H9 (cell line): ENCODE data around the gene EFCAB11. TPM values are rescaled to one million over a fixed set of nuclear protein-coding genes. Genes with fewer than 3 reads are reported as not detected.

Experiments
- DNase-seq: peaks from one replicate; pipeline ENCODE4 v3.0.0-alpha.2; 2017
- H2AFZ ChIP-seq: one replicate; pipeline ENCODE4 v1.6.1; 2013; ENCODE audit warnings: mild to moderate bottlenecking, low read length, control low read depth, moderate library complexity
- H2AK5ac ChIP-seq: 2 replicates; pipeline ENCODE4 v1.6.1; 2013; ENCODE audit warnings: low read length, control low read depth, mixed read lengths; ENCODE audit not compliant: insufficient read length
- H2BK120ac ChIP-seq: one replicate; pipeline ENCODE4 v1.6.1; 2013; ENCODE audit warnings: low read depth, mild to moderate bottlenecking, low read length, control low read depth, inconsistent platforms; ENCODE audit not compliant: poor library complexity, severe bottlenecking
- H2BK12ac ChIP-seq: 2 replicates; pipeline ENCODE4 v1.6.1; 2013; ENCODE audit warnings: low read length, control low read depth, mixed read lengths, low read depth; ENCODE audit not compliant: insufficient read length
- H2BK15ac ChIP-seq: 2 replicates; pipeline ENCODE4 v1.6.1; 2013; ENCODE audit warnings: low read depth, low read length, control low read depth
- H2BK20ac ChIP-seq: one replicate; pipeline ENCODE4 v1.6.1; 2013; ENCODE audit warnings: low read depth, mild to moderate bottlenecking, low read length, control low read depth, inconsistent platforms; ENCODE audit not compliant: poor library complexity, severe bottlenecking
- H2BK5ac ChIP-seq: 2 replicates; pipeline ENCODE4 v1.6.1; 2013; ENCODE audit warnings: low read length, control low read depth, mixed read lengths; ENCODE audit not compliant: insufficient read length
- H3K14ac ChIP-seq: 2 replicates; pipeline ENCODE4 v1.6.1; 2013; ENCODE audit warnings: low read length, control low read depth; ENCODE audit not compliant: insufficient read depth
- H3K18ac ChIP-seq: 2 replicates; pipeline ENCODE4 v1.6.1; 2013; ENCODE audit warnings: low read depth, mild to moderate bottlenecking, mixed read lengths, low read length, control low read depth; ENCODE audit not compliant: insufficient read length
- H3K23ac ChIP-seq: 2 replicates; pipeline ENCODE4 v1.6.1; 2013; ENCODE audit warnings: low read length, control low read depth, mixed read lengths, low read depth; ENCODE audit not compliant: insufficient read length
- H3K23me2 ChIP-seq: 2 replicates; pipeline ENCODE4 v1.6.1; 2013; ENCODE audit warnings: low read depth, mild to moderate bottlenecking, mixed read lengths, low read length, control low read depth; ENCODE audit not compliant: insufficient read length, poor library complexity, severe bottlenecking
- H3K27ac ChIP-seq: 2 replicates; pipeline ENCODE4 v1.5.1; 2013; ENCODE audit warnings: low read length, control low read depth, mixed read lengths, low read depth; ENCODE audit not compliant: insufficient read length
- H3K27me3 ChIP-seq: 2 replicates; pipeline ENCODE4 v1.6.1; 2013; ENCODE audit warnings: low read length, control low read depth, inconsistent platforms; ENCODE audit not compliant: insufficient read depth
- H3K4ac ChIP-seq: 2 replicates; pipeline ENCODE4 v1.6.1; 2013; ENCODE audit warnings: low read depth, mild to moderate bottlenecking, control low read depth, inconsistent platforms, low read length, moderate library complexity
- H3K4me1 ChIP-seq: 2 replicates; pipeline ENCODE4 v1.6.1; 2013; ENCODE audit warnings: low read length, control low read depth, inconsistent platforms; ENCODE audit not compliant: insufficient read depth
- H3K4me2 ChIP-seq: 2 replicates; pipeline ENCODE4 v1.6.1; 2013; ENCODE audit warnings: low read length, control low read depth, mixed read lengths; ENCODE audit not compliant: insufficient read length, insufficient read depth
- H3K56ac ChIP-seq: 2 replicates; pipeline ENCODE4 v1.6.1; 2013; ENCODE audit warnings: low read depth, mild to moderate bottlenecking, mixed read lengths, low read length, control low read depth; ENCODE audit not compliant: insufficient read length
- H3K79me1 ChIP-seq: 2 replicates; pipeline ENCODE4 v1.6.1; 2013; ENCODE audit warnings: low read depth, mild to moderate bottlenecking, moderate library complexity, low read length, control low read depth, inconsistent platforms; ENCODE audit not compliant: insufficient read depth, poor library complexity, severe bottlenecking
- H3K79me2 ChIP-seq: 2 replicates; pipeline ENCODE4 v1.6.1; 2013; ENCODE audit warnings: low read length, control low read depth, inconsistent platforms; ENCODE audit not compliant: insufficient read depth
- H3K9ac ChIP-seq: 2 replicates; pipeline ENCODE4 v1.6.1; 2013; ENCODE audit warnings: low read length, control low read depth, mixed read lengths; ENCODE audit not compliant: insufficient read length; ENCODE audit errors: extremely low read depth
- H3K9me3 ChIP-seq: one replicate; pipeline ENCODE4 v1.6.1; 2013; ENCODE audit warnings: low read depth, low read length, inconsistent platforms; ENCODE audit not compliant: control insufficient read depth
- H3T11ph ChIP-seq: one replicate; pipeline ENCODE4 v1.6.1; 2013; ENCODE audit warnings: mild to moderate bottlenecking, low read length, control low read depth, inconsistent platforms
- H4K20me1 ChIP-seq: one replicate; pipeline ENCODE4 v1.6.1; 2013; ENCODE audit not compliant: control insufficient read depth, insufficient read length, insufficient read depth
- H4K5ac ChIP-seq: 2 replicates; pipeline ENCODE4 v1.6.1; 2013; ENCODE audit warnings: low read depth, mild to moderate bottlenecking, mixed read lengths, low read length, control low read depth; ENCODE audit not compliant: insufficient read length
- H4K8ac ChIP-seq: replicated peaks from 2 replicates; pipeline ENCODE4 v1.6.1; 2013; ENCODE audit warnings: low read length, control low read depth, mixed read lengths, low read depth; ENCODE audit not compliant: insufficient read length
- H4K91ac ChIP-seq: 2 replicates; pipeline ENCODE4 v1.6.1; 2013; ENCODE audit warnings: low read depth, mild to moderate bottlenecking, moderate library complexity, mixed read lengths, low read length, control low read depth; ENCODE audit not compliant: insufficient read length
- H3K27ac Mint-ChIP-seq, 3 experiments: 2 replicates in 2 of 3; 3 replicates in 1 of 3; pipeline ENCODE4 v1.8.0; 2020 to 2021; ENCODE audit warnings: mixed read lengths in 3 of 3, mild to moderate bottlenecking in 1 of 3, moderate library complexity in 1 of 3
- H3K27me3 Mint-ChIP-seq: 2 replicates; pipeline ENCODE4 v1.8.0; 2021; ENCODE audit warnings: low read depth, mild to moderate bottlenecking, moderate library complexity, mixed read lengths
- H3K36me3 Mint-ChIP-seq, 3 experiments: 2 replicates in 2 of 3; 3 replicates in 1 of 3; pipeline ENCODE4 v1.8.0; 2020 to 2021; ENCODE audit warnings: low read depth in 3 of 3, mixed read lengths in 3 of 3; ENCODE audit not compliant: insufficient read depth in 1 of 3
- H3K4me1 Mint-ChIP-seq, 2 experiments: 2 replicates each; pipeline ENCODE4 v1.8.0; 2020; ENCODE audit warnings: mixed read lengths in 2 of 2
- H3K4me3 Mint-ChIP-seq, 2 experiments: 2 replicates in 1 of 2; 3 replicates in 1 of 2; pipeline ENCODE4 v1.8.0; 2020 to 2021; ENCODE audit warnings: mild to moderate bottlenecking in 2 of 2, mixed read lengths in 2 of 2, moderate library complexity in 1 of 2
- H3K9me3 Mint-ChIP-seq, 2 experiments: 2 replicates in 1 of 2; 3 replicates in 1 of 2; pipeline ENCODE4 v1.8.0; 2020; ENCODE audit warnings: mild to moderate bottlenecking in 2 of 2, mixed read lengths in 2 of 2, moderate library complexity in 1 of 2
- CTCF ChIP-seq: fragments of 200-600 bp; sonication (generic); conservative IDR thresholded peaks from 3 replicates; pipeline ENCODE4 v1.8.0; 2021; ENCODE audit warnings: antibody characterized with exemption, mild to moderate bottlenecking
- WGBS: extraction: QIAGEN DNeasy Blood & Tissue Kit; methylation state at CpG from one replicate; pipeline ENCODE4 v1.1.7; 2013; ENCODE audit warnings: missing lambda C conversion rate, low lambda C conversion rate, mixed read lengths; ENCODE audit not compliant: insufficient read length; ENCODE audit errors: extremely low coverage; 5-methylcytosine and 5-hydroxymethylcytosine counted together
- total RNA-seq: library from RNA; stranded (reverse); gene quantifications from 2 replicates; pipeline ENCODE4 v1.2.1, GENCODE V29; 2021

EFCAB11 gene
- total RNA-seq, 1 experiment from 2014 or later: 17.4 TPM

DNA sequence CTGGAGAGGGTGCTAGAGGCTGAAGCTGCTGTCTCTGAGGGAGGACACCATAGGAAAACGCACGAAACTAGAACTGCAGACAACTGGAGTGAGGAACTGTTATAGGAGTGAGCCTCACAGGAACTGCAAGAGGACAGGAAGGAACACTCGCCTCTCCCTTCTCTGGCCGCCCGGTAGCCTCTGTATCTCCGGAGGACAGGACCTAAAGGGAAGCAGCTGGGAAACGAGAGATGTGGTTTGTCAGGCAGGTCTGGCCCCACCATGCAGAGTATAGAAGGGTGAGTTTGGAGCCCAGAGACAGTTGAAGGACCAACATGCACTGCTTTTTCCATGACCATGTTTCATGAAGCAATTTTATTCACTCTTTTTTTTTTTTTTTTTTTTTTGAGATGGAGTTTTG lies 127.3 kb downstream of the EFCAB11 start:
- no peaks in the 10 kb centered on the region for H4K20me1 ChIP-seq
- no peaks in the 10 kb centered on the region for H3K27me3 Mint-ChIP-seq
- H4K5ac ChIP-seq: no peak overlapping the region
- no peak overlapping the region for H2BK20ac ChIP-seq
- DNase-seq: no peak
- no peak overlapping the region for H3K14ac ChIP-seq
- no peak overlapping the region for H3T11ph ChIP-seq
- no CpG with 5 or more reads among the region's 7 CpGs for whole genome bisulfite sequencing
- H3K4ac ChIP-seq: no peak overlapping the region
- H2AK5ac ChIP-seq: no peak overlapping the region
- no peak overlapping the region for H3K4me3 Mint-ChIP-seq
- no peak overlapping the region for H4K8ac ChIP-seq
- peaks cover 5 to 21% (median 7%) of the 10 kb centered on the region in 3 experiments for H3K36me3 Mint-ChIP-seq
- peaks cover 11 to 20% of the 10 kb centered on the region in 2 experiments for H3K9me3 Mint-ChIP-seq
- no peaks in the 10 kb centered on the region for H3K9me3 ChIP-seq
- peaks cover 0 to 2% of the 10 kb centered on the region in 2 experiments; a peak in 1 of 4 replicates for H3K4me1 Mint-ChIP-seq
- H3K79me2 ChIP-seq: no peaks in the 10 kb centered on the region
- no peak overlapping the region for H3K23ac ChIP-seq
- H2BK12ac ChIP-seq: no peak overlapping the region
- no peaks in the 10 kb centered on the region for H3K79me1 ChIP-seq
- H3K18ac ChIP-seq: no peak overlapping the region
- H3K56ac ChIP-seq: no peak overlapping the region
- H3K9ac ChIP-seq: no peak overlapping the region
- no peaks in the 10 kb centered on the region for H3K23me2 ChIP-seq
- no peak overlapping the region for H4K91ac ChIP-seq
- H3K27me3 ChIP-seq: no peaks in the 10 kb centered on the region
- no peaks in the 10 kb centered on the region for H3K4me1 ChIP-seq
- no peak overlapping the region for H2BK120ac ChIP-seq
- no peak for TF ChIP-seq CTCF
- H3K27ac ChIP-seq: no peak overlapping the region
- H3K4me2 ChIP-seq: no peak overlapping the region
- H2AFZ ChIP-seq: no peak overlapping the region
- no peak overlapping the region for H2BK5ac ChIP-seq
- no peak overlapping the region for H2BK15ac ChIP-seq
- H3K27ac Mint-ChIP-seq: peak overlapping the region in 1 of 3 experiments; percentile 54; a peak in 2 of 7 replicates
